ENCODE measurements around the gene SLC6A19.
"Not testable (repeated sequence)": the region's sequence is repeated elsewhere in the genome, so short reads cannot be mapped to it uniquely, and the experiment has no call there.

The SLC6A19 gene

DNA sequence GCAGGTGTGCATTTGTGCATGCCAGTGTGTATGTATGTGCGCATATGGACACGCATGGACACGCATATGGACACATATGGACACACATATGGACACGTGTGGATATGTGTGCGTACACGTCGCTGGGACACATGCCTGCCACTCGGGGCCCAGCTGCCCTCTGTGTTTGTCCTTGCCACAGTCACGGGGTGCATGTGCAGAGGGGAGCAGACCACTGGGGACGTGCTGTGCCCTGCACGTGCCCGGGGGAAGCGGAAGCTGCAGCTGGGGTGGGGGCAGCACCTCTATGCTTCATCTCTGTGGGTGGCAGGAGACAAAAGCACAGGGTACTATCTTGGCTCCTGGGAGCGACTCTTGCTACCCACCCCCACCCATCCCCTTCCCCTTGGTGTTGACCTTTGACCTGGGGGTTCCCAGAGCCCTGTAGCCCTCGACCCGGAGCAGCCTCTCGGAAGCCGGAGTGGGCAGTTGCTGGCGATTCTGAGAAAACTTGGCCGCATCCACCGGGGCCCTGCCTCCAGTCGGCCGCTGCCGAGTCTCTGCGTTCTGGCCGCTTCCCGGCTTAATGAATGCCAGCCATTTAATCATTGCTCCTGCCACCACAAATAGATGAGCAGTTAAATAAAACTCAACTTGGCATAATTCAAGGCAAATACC lies 21.4 kb downstream of the SLC6A19 start:
- no peak for DNase-seq (ENCODE audit: low read depth in 3 of 3)

DNA sequence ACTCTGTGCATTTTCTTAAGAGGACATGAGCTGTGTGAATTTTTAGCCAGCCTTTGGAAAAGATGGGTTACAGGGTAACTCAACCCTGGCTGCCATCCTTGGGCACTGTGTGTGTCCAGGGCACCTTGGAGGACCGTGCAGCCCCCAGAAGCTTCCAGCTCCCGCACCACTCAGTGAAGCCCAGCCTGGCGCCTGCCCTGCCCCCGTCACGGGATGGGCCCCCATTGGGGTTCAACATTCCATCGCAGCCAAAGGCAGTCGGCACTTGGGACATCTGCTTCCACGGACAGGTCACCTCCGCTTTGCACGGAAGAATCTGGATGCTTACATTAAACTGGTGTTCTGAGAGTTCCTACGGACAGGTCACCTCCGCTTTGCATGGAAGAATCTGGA lies 21.9 kb downstream of the SLC6A19 start:
- no peak for DNase-seq (ENCODE audit: low read depth in 3 of 3)

DNA sequence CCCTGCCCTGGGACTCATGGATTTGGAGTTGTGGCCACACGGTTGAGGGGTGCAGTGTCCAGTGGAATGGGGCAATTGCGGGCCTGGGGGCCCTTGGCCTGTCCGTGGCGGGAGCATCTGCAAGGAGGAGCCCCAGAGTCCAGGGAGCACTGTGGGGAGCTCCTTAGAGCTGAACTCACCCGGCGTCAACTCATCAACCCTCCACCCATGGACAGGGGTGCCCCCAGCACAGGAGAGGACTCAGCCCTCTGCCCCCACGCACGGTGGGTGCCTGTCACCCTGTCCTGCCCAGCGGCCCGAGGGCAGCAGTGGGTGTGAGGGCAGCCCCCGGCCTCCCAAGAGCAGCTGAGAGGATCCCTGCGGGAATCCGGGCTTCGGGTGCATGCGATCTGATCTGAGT lies 23.2 kb downstream of the SLC6A19 start:
- no peak for DNase-seq (ENCODE audit: low read depth in 3 of 3)

DNA sequence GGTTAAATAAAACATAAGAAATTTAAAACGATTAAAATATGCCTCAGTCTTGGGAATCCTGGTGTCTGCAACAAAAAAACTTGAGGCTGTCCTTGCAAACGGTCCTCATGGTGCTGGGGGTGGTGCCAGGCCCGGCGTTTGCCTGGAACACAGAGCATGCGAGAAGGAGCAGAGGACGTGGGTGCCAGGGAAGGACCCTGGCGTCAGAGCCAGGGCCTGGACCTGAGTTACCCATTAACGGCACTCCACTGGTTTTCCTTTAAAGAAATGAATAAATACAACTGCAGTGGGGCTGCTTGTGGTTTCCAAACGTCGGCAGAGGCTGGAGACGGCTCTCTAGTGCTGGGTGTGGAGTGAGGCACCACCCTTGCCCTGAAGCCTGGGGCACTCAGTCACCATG lies 23.7 kb downstream of the SLC6A19 start, which contains the start of gene SLC6A18:
Gene SLC6A18, plus strand, starts transcription at position 301 of the 400 bp plus-strand sequence. Its CDS starts 97 bp downstream, at position 398.
- no peak for DNase-seq (ENCODE audit: low read depth in 3 of 3)

DNA sequence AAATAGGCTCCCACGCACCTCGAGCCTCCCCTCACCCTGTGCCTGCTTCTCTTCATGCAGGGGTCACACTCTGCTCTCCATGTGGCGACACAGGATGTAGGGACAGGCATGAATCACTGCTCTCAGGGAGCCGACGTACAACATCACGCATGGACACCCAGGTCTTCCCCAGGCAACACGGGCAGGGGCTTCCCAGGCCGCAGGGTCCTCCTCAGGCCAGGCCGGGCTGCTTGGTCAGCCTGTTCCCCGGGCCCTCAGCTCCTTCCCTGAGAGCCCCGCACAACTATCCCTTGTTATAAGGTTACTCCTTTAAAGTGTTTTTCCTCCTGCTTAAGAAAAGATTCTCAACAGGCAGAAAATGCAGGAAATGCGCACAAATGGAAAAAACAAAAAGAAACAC lies 24.8 kb downstream of the SLC6A19 start:
- no peak for DNase-seq (ENCODE audit: low read depth in 3 of 3)

DNA sequence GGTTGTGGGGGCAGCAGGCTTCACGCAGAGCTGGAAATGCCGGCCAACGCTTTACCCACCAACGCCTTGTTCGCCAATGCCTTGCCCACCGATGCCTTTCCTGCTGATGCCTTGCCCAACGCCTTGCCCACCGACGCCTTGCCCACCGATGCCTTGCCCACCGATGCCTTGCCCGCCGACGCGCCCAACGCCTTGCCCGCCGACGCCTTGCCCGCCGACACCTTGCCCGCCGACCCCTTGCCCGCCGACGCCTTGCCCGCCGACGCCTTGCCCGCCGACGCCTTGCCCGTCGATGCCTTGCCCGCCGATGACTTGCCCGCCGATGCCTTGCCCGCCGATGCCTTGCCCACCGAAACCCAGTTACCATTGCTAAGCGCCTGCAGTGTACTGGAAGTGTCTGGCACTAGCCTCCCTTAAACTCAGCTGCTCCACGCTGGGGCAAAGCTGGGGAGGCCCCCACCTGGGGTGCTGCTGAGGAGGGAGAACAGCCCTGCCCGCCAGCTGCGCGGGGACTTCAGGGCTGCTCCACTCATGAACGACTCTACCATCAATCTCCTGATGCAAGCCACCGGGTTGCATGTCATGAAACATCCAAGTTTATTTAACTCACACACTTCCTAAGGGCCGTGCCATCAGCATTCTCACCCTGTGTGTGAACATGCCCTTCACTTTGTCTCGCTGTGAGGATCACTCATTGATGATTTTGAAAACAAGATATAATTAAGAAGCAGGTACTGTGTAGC lies 25.6 kb downstream of the SLC6A19 start:
- no peak for DNase-seq (ENCODE audit: low read depth in 3 of 3)

DNA sequence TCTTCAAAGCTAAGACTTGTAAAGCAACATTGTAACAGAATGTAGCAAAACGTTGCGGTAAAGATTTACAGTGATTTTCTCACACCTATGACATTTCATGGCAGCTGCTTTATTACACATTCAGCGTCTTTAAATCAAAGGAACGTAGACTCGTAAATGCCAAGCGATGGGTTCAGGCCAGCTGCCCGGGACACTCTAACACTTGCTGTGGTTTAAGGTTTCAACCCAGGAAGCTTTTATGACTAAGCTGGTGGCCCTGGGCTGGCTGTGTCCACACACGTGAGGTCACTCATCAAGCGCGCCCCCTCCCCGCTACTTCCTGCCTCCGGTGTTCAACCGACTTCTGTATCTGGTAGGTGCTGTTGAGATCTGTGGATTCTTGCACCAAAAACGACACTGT lies 26.3 kb downstream of the SLC6A19 start:
- no peak for DNase-seq (ENCODE audit: low read depth in 3 of 3)

DNA sequence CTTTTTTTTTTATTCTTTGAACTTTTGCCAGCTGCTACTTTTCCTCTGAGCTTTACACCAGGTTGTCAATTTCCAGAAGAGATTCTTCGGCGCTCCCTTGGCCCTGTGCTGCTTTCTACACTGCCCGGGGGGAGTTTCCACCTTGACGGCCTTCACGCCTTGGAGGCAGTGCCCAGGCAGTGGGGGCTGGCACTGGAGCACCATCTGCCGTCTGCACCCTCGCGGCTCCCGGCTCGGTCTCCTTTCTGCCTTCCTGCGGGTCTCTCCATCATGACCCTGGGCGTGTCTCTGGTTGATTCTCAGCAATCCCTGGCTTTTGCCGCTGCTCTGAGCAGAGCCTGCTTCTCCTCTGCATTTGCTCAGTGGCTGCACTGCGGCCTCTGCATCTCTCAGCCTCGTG lies 26.7 kb downstream of the SLC6A19 start:
- DNase-seq (ENCODE audit: low read depth in 3 of 3) = no peak

DNA sequence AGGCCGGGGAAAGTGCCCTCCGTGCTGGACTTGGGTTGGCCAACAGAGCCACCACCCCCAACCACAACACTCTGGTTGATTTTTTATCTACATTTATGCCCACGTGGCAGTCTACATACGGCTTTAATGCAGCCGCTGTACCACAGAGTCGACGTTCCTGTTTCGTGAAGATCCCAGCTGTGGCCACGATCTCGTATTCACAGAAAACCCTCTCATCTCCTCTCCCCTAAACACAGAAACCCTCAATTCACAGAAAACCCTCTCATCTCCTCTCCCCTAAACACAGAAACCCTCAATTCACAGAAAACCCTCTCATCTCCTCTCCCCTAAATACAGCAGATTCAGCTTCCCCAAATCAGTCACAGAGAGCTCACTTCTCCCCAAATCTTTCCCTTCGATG lies 27.6 kb downstream of the SLC6A19 start:
- DNase-seq (ENCODE audit: low read depth in 3 of 3) = not testable (repeated sequence)

DNA sequence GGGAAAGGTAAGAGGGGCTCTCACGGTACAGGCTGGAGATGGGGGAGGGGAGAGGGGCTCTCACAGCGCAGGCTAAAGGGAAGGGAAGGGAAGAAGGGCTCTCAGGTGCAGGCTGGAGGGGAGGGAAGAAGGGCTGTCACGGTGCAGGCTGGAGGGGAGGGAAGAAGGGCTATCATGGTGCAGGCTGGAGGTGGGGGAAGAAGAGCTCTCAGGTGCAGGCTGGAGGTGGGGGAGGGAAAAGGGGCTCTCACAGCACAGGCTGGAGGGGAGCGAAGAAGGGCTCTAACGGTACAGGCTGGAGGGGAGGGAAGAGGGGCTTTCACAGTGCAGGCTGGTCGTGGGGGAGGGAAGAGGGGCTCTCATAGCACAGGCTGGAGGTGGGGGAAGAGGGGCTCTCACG lies 28.4 kb downstream of the SLC6A19 start:
- DNase-seq (ENCODE audit: low read depth in 3 of 3) = no peak

DNA sequence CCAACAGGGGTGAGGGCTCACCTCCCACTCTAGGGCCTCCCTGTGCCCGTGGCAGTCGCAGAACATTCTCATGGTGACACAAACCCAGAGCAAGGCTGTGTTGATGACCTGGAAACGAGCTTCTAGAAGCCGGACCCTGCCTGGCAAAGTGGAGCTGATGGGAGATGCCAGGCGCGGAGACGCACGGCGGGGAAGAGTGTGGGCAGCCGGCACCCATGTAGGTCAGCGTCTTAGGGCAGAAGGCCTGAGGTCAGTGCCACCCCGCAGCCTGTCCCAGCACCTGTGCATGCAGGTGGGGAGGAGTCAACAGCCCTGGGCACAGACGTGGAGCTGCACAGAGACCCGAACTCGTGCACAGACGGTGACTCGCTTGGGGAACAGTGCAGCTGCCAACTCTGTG lies 29.2 kb downstream of the SLC6A19 start:
- no peak for DNase-seq (ENCODE audit: low read depth in 3 of 3)

DNA sequence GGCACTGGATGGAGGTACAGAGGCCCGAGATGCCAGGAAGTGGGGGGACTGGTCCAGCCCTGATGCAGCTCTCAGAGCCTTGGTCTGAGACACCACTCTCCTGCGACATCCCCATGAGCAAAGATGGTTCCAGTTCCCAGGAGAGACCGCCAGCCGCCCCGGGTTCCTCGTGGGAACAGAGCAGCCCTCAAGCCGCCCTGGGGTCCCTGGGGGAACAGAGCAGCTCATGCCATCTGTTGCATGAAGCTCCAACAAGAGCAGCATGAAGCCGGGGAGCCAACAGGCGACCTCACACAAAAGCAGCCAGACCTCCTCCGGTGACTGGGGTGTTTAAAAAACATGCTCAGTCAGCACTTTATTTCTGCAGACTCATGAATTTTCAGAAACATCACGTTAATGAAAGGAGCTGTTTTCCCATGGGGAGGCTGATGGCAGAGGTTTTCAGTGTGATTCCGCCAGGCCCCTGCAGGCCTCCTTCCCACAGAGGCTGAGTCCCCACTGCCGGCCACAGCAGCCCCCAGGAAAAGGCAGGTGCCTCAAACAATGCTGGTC lies 30.0 kb downstream of the SLC6A19 start:
- DNase-seq (ENCODE audit: low read depth in 3 of 3) = no peak

DNA sequence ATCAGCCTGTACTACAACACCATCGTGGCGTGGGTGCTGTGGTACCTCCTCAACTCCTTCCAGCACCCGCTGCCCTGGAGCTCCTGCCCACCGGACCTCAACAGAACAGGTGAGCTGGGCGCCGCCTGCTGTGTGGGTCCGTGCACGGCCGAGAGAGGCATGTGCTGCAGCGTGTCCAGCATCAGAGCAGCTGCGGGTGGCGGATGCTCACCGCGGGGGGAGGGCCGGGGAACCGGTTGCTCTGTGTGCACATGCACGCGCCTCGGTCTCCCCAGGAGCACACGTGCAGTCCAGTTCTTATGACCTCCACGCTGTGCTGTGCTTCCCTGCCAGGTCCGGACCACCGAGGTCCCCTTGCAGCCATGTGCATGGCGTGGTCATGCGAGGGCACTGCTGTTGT lies 31.4 kb downstream of the SLC6A19 start:
- no peak for DNase-seq (ENCODE audit: low read depth in 3 of 3)

DNA sequence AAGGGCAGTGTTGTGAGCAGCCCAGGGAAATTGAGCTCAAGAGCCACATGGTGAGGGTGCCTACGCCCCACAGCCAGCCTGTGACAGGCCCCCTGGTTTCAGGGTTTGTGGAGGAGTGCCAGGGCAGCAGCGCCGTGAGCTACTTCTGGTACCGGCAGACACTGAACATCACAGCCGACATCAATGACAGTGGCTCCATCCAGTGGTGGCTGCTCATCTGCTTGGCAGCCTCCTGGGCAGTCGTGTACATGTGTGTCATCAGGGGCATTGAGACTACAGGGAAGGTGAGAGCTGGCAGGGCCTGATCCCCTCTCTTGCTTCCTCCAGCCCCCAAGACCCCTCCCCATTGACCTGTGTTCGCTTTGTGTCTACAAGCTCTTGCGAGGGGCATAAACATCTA lies 34.0 kb downstream of the SLC6A19 start:
- DNase-seq (ENCODE audit: low read depth in 3 of 3) = no peak

DNA sequence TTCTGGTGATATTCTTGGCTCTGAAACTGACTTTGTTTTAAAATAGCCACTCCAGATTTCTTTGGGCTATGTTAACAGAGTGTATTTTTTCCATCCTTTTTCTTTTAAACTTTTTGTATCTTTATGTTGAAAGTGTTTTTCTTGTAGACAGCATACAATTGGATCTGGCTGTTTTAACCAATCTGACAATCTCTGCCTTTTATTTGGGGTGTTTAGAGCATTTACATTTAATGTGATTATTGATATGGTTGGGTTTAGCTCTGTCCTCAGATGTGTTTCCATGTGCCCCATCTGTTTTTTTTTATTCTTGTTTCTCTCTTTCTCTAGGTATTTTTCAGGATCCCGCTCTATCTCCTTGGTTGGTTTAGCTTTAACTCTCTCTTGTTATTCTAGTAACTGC lies 34.4 kb downstream of the SLC6A19 start:
- no peak for DNase-seq (ENCODE audit: low read depth in 3 of 3)

DNA sequence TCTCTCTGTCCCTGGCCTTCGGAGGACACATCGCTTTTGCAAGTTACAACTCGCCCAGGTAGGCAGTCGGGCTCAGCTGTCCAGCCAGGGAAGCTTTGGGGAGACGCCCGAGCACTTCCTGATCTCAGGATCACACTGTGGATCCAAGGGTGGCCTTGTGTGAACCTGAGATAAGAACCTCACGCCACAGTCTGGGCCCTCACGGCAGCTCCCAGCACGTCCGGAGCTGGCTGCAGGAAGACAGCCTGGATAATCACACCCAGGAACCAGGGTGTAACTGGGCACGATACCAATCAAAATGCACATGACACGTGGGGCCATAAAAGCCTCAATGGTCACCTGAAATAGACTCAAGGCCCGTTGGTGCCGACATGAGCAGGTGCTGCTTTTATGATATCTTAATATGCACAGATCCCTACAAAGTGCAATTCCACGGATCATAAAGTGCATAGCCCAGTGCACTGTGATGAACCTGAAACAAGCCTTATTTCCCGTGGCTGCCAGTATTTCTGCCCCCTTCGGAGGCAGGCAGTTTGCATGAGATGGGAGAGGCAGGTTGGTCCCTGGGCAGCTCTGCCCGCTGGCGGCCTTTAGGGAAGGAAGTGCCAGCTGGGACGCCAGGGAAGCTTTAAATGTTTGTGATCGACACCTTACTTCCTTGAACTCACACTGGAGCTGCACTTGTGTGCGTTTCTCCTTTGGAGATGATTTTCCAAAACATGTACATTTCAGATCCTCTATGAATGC lies 38.3 kb downstream of the SLC6A19 start:
- no peak for DNase-seq (ENCODE audit: low read depth in 3 of 3)

DNA sequence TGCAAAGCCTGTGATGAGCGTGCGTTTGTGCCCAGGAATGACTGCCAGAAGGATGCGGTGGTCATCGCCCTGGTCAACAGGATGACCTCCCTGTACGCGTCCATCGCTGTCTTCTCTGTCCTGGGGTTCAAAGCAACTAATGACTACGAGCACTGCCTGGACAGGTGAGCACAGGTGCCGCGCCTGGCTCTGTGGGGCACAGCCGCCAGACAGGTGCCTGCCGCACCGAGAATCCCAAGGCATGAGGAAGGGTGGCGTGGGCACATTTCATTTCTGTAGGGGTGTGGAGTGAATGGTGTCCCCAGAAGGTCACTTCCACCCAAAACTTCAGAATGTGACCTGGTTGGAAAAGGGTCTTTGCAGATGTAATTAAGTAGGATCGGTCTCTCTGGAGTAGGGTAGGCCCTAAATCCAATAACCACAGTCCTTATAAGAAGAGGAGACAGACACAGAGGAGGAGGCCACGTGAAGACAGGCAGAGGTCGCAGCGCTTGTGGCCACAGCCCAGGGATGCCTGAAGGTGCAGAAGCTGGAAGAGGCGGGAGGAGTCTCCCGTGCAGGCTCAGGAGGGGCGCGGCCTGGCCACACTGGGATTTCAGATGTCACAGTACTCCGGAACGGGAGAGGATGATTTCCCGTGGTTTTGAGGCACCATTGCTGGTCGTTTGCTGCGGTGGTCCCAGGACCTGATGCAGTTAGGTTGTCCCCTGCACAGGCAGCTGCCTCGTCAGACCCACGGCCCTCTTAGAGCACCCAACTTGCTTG lies 39.3 kb downstream of the SLC6A19 start:
- no peak for DNase-seq (ENCODE audit: low read depth in 3 of 3)

DNA sequence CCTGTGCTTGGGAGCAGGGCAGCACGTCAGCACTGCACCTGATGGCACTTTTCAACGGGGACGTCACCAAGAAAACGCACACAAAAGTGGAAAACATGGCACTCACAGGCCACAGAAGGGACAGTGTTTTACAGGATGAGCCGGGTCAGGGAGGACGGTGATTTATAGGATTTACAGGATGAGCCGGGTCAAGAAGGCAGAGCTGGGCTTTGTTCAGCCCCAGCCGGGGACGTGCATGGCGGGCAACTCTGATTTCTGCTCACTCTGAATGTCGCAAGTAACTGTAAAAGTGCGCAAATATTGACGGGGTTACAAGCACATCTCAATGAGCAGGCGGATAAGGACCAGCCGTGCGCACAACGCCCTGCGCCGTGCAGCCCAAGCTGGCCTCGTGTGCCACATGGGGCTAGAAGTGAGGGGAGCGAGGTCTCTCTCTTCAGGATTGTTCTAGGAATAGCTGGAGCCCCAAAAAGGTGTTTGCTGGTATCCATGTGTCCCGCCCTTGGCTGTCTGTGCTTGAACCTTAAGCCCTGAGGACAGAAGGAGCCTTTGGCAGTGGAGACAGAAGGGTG lies 40.2 kb downstream of the SLC6A19 start:
- no peak for DNase-seq (ENCODE audit: low read depth in 3 of 3)

DNA sequence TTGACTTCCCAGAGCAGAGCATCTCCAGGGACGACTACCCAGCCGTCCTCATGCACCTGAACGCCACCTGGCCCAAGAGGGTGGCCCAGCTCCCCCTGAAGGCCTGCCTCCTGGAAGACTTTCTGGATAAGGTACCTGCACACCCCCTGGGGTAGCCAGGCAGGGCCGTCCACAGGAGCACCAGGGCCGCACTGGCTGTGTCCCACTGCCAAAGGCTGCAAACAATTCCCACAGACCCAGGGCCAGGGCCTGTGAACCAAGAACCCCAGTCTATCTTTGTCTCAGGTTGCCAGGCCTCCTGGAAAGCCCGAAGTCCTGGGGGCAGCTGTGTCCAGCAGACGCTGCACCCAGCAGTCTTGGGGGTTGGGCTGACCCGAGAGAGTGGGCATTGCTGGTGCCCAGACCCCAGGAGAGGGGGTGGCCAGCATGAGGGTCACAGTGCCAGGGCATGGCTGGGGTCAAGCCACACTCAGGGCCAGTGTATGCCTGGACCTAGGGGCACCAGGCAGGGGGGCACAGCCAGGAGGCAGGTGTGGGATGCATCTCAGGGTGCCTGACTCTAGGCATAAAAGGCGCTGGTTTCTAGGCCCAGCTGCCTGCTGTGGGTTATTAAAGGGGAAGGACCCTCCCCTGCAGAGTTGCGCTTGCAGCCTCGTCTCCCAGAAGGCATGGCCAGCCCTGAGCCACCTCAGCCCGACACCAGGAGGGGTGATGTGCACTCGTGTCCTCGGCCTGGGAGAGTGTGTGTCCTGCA lies 41.5 kb downstream of the SLC6A19 start:
- DNase-seq (ENCODE audit: low read depth in 3 of 3) = no peak

DNA sequence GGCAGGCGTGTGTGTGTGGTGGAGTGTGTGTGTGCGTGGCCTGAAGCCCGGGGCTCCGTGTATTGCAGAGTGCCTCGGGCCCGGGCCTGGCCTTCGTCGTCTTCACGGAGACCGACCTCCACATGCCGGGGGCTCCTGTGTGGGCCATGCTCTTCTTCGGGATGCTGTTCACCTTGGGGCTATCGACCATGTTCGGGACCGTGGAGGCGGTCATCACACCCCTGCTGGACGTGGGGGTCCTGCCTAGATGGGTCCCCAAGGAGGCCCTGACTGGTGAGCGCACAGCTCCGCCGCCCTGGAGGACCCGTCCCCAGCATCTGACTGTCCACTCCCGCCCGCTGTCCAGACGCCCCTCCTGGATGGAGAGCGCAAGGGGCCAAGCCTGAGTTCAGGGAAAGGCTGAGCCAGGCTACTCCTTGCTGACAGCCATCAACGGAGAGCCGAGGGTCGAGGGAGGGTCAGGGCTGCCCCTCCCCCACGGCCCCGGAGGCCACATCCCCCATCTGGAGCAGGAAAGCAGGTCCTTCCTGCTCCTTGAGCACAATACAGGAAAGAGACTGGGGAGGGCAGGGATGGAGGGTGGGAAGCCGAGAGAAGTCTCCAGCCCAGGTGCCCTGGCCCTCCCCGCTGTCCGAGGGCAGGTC lies 42.2 kb downstream of the SLC6A19 start:
- no peak for DNase-seq (ENCODE audit: low read depth in 3 of 3)

Data from stimulated activated CD4-positive, alpha-beta T cell treated with anti-CD3 and anti-CD28 coated beads, TNF-alpha, amount 100 ng/mL, for 24 hours (primary cell).